NB4 (cell line): ENCODE measurements around the gene IGFBP2.

Experiments
- DNase-seq: peaks from one replicate; pipeline ENCODE4 v3.0.0; 2010; ENCODE audit warnings: low read depth
- H3K4me3 ChIP-seq: one replicate; pipeline ENCODE4 v1.5.1; 2011; ENCODE audit warnings: mild to moderate bottlenecking, low read depth, low read length, moderate library complexity
- MYC ChIP-seq: IDR thresholded peaks from 2 replicates; pipeline ENCODE4 v1.6.1; 2011; ENCODE audit warnings: low read depth, low read length
- POLR2A ChIP-seq: IDR thresholded peaks from 2 replicates; pipeline ENCODE4 v1.6.1; 2011; ENCODE audit warnings: mild to moderate bottlenecking; ENCODE audit not compliant: insufficient read length; ENCODE audit errors: extremely low read depth
- TF ChIP-seq, protein P1 (sequence below): IDR thresholded peaks from one replicate; pipeline ENCODE4 v1.5.1; 2012; ENCODE audit warnings: low read depth, low read length
- TF ChIP-seq, protein P2 (sequence below): IDR thresholded peaks from 2 replicates; pipeline ENCODE4 v1.6.1; 2011; ENCODE audit warnings: low read depth, low read length

IGFBP2 gene

DNA sequence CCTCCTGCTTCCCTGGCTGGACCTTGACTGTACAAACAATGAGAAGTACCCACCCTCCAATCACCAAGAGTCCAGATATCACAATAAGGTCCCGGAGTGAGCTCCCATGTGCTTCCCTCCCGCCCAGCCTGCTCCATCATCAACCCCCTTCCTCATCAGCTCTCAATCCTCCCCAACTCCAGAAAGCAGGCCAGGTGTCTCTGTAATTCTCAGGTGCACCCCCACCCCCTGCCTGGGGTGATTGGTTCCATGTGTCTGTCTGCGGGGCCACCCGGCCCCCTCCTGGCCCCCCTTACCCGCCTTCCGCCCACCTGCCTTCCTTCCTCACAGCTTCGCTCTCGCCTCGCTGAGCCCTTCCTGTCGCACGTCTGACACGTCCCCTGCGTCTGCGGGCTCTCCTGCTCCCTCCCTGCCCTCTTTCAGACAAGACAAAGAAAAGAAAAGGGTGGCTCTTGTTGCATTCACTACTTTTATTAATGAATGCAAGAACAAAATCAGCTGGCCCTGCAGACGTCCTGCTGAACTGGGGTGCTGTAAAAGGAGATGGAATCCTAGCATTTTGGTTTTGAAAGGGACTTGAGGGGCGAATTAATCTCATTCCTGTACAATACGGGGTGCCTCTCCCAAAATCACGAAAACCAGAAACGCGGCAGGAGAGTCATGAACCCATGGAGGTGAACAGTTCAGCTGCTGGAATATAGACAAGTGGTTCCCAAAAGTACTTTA, 26.5 kb upstream of the IGFBP2 start:
- no peak overlapping the region for H3K4me3 ChIP-seq
- TF ChIP-seq POLR2A (no peak), MYC (no peak)
- TF ChIP-seq, protein P1, sequence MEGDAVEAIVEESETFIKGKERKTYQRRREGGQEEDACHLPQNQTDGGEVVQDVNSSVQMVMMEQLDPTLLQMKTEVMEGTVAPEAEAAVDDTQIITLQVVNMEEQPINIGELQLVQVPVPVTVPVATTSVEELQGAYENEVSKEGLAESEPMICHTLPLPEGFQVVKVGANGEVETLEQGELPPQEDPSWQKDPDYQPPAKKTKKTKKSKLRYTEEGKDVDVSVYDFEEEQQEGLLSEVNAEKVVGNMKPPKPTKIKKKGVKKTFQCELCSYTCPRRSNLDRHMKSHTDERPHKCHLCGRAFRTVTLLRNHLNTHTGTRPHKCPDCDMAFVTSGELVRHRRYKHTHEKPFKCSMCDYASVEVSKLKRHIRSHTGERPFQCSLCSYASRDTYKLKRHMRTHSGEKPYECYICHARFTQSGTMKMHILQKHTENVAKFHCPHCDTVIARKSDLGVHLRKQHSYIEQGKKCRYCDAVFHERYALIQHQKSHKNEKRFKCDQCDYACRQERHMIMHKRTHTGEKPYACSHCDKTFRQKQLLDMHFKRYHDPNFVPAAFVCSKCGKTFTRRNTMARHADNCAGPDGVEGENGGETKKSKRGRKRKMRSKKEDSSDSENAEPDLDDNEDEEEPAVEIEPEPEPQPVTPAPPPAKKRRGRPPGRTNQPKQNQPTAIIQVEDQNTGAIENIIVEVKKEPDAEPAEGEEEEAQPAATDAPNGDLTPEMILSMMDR = no peak
- TF ChIP-seq, protein P2, sequence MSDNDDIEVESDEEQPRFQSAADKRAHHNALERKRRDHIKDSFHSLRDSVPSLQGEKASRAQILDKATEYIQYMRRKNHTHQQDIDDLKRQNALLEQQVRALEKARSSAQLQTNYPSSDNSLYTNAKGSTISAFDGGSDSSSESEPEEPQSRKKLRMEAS = no peak
- DNase-seq = no peak

DNA sequence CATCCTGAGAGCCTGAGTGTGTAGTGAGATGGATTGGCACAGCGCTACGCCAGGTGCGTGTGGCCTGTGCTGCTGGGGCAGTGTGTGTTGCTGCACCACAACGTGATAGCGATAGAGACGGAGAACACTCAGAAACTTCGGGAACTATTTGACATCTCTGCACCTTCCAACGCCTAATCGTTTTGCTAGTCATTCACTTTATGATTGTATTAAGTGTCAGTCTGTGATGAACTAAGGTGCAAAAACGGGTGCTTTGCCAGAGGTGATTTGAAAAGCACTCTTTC, 26.0 kb upstream of the IGFBP2 start:
- H3K4me3 ChIP-seq = no peak overlapping the region
- TF ChIP-seq POLR2A (no peak), MYC (no peak)
- TF ChIP-seq, protein P1 = no peak
- TF ChIP-seq, protein P2 = no peak

DNA sequence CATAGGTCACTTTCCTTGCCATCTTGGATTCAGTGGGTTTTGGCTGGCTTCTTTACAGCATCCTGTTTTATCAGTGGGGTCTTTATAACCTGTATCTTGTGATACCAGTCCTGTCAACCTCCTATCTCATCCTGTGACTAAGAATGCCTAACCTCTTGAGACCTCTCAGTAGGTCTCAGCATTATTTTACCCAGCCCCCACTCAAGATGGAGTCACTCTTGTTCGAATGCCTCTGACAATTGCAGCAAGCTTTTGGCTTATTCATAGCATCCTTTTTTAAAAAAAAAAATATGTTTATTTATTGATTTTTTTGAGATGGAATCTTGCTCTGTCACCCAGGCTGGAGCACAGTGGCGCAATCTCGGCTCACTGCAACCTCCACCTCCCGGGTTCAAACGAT, 24.7 kb upstream of the IGFBP2 start:
- no peak for TF ChIP-seq MYC
- TF ChIP-seq, protein P2 = no peak
- TF ChIP-seq, protein P1 = no peak
- no peak for DNase-seq
- no peak overlapping the region for H3K4me3 ChIP-seq

More for the DNA sequence above, 26.0 kb upstream of the IGFBP2 start:
- no peak for DNase-seq

DNA sequence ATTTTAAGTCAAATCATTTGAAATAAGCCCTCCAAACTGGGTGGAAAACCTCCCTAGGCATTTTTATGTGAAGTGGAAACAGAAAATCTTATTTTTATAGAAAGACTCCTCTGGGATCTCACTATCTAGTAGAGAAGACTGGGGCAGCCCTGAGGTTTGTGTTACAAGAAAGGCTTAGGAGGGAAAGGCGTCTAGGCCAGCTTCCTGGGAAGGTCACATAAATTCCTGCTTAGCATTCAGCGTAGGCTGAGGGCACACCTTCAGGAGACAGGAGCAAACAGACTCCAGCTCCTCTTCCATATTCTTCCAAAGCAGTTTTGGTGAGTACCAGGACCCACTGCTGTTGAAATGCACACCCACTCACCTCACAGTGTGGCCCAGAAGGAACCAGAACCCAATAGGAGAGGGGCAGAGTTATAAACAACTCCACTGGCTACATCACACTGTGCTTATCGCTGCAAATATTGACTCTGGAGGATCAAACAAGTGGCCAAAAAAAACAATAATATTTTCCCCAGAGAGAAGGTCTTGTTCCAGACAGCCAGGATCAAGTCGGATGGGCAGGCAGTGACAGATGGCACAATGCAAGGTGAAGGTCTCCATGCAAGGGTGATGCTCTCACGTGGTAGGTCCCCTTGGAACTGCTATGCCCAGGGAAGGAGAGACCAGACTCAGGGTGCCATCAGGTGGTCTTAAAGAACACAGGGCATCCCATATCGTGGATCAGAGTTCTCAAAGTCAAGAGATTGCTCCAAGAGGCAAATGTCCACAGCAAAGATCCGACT, 17.7 kb upstream of the IGFBP2 start:
- no peak for TF ChIP-seq POLR2A
- TF ChIP-seq, protein P2 = no peak
- no peak for TF ChIP-seq MYC
- TF ChIP-seq, protein P1 = no peak
- H3K4me3 ChIP-seq = no peak overlapping the region
- DNase-seq = no peak

DNA sequence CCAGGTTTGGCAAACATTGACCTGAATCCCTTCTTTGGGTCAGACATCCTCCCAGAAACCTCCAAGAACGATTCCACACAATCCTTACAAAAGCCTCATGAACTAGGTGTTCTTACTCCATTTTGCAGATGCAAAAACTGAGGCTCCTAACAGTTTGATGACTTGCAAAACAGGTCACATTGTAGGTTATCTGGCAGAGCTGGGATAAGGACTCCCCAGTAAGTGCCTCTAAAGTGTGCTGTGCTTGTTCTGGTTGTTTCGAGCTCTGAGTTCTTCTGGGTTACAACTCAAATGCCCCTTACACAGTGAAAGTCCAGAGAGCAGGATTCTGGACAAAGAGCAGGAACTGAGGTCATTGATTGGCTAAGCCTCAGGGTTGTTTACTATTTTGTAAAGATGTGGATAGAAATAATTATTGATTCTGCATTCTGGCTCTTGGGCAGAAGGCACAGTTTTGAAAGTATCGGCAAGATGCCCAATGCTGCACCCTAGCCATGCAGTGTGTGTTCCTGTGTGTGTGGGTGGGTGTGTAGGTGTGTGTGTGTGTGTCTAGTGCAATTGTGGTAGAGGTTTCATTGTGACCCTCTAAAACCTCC, 17.0 kb upstream of the IGFBP2 start:
- H3K4me3 ChIP-seq = no peak overlapping the region
- no peak for DNase-seq
- TF ChIP-seq MYC (no peak), POLR2A (no peak)
- TF ChIP-seq, protein P2 = no peak
- TF ChIP-seq, protein P1 = no peak
